NCI-H2029 treated with DMSO at 0.1 percent for 48 hours (cell line): Measurements from ENCODE around the gene CDH24.

Experiments used
- DNase-seq: peaks from one replicate; lab custom pipeline; 2025; lab: John Stamatoyannopoulos, UW

Gene CDH24

DNA sequence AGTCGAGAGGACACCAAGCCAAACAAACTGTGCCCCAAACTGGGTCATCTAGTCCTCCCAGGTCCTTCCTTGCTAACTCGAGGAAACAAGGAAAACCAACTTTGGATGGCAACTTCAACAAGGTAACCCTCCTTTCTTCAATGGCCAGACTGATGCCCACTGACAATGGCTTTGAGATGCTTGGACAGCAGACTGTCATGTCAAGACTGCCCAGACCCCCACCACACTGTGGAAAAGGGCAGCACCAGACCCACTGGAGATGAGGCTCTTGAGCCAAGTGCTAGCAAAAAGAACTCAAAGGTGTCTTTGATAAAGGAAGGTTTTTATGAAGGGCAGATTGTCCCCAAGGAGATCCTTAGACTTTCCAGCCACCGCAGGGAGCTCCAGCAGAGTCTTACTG is 9.0 kb upstream of the CDH24 start:
- DNase-seq, result no peak

DNA sequence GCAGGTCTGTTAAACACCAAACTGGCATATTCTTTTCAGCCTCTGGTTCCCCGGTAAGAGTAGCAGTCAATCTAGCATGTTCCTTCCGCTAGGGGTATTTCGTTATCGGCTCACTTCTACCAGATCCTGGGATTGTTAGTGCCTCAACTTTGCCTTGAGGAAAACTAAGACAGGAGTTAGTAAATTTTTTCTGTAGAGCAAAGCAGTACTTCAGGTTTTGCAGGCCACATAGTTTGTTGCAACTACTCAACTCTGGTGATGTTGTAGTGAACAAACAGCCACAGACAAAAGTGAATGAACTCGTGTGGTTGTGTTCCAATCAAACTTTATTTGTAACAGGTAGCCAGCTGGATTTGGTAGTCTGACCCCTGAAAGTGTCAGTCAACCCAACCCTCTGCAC is 6.3 kb upstream of the CDH24 start:
- no peak for DNase-seq

DNA sequence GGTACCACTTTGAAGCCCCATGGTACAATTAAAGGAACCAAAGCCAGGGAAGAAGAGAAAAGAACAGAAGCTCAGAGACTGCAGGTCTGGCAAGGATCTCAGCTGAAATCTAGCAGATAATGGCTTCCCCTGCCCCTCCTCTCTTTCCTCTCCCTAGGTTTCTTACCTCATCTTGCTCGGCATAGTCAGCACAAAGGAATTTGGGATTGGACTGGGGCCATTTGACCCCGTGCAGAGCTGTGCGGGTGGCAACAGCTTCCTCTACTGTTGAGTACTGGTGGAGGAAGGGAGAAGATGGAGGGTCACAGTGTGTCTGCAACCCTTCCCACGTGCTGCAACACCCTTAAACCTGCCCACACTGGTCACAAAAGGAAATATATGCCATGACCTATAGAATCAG is 4.7 kb upstream of the CDH24 start:
- no peak for DNase-seq

DNA sequence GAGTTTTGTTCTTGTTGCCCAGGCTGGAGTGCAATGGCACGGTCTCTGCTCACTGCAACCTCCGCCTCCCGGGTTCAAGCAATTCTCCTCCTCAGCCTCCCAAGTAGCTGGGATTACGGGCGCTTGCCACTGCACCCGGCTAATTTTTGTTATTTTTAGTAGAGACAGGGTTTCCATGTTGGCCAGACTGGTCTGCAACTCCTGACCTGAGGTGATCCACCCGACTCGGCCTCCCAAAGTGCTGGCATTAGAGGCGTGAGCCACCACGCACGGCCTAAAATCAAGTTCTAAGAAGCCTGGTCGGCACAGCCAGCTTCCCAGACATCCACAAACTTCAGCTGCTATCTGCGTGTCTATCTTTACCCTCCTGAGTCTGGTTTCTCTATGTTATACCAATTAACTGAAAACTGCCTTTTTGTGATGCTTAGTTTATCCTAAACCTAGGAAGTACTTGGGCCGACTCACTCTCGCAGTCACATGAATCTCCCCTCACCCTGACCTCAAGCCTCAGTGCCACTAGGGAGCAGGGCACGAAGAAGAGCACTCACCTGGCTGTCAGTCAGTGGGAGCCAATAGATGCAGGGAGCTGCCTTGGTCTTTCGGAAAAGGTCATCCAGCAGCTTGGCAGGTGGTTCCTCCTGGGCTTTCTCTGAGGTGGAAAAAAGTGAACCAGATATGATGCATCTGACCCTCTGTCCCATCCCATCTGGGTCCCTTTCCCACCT is 3.4 kb upstream of the CDH24 start:
- no peak for DNase-seq

DNA sequence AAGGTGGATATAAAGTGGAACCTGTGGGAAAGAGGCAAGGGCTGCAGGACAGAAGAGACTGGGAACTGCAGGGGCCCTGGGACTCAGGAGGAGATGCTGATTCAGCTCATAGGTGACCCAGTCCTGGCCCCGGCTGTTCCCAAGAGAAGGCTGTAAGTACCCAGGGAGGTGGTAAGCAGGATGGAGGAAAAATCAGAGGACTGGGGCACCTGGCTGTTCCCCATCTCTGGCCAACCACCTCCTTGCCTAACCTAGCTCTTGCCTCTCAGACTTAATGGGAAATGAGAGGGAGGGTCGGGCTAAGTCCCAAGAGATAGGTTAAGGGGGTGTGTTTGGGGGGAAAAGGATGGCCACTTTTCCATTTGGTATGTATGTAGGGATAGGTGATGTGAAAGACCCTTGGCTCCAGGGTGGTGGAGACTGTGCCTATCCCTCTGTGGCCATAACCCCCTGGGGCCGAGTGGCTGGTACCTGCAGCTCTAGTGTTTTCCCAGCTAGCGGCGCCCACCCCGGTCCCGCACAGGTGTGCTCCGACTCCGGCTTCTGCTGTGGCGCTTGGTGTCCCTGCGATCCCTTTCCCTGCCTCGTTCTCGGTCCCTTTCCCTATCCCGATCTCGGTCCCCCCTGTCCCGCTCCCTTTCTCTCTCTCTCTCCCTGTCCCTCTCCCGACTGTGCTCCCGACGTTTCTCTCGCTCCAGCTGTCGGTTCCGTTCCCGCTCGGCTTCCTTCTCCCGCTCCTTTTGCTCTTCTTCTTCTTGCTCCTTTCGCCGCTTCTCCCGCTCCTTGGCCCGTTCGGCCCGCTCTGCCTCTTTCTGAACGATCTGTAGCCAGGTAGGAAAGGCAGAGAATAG is 1.6 kb upstream of the CDH24 start:
- DNase-seq, result no peak

DNA sequence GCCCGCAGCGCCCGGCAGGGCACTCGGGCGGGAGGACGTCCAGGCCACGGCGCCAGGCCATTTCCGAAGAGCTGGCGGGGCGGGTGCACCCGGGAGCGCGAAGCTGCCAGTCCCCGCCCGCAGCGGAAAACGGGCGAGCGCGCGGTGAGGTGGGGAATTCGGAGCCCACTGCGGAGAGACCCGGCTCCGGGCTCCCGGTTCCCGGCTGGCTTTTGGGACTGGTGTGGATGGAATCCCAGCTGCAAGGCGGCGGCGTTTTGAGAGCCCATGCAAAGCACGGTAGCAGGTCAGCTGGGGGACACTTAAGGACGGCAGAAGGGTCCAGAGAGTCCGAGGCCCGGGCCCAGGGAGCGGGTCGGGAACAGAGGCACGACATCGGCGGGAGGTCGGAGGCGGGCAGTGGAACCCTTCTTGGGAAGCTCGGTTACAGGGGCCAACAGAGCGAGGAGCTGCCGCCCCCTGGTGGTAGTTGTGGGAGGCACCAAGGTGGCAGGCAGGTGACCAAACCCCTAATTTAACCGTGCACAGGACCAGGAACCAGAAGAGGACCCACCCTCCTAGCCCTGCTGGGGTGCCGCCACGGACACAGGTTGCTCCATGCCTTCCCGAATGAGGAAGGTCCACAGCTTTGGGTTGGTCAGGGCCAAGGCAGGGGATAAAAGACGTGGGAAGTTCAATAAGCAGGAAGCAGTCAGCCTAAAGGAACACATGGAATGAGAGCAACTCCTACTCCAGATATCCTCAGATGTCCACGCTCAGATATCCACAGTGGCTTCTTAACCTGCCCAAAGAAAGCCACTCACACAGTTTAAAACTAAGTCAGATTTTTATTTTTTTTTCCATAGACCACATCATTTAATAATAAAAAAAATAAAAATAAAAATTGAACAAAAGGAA is 685 bp upstream of the CDH24 start:
- DNase-seq, result no peak

GRCh38 chr14:23056145-23056955 is 970 bp downstream of the CDH24 start:
- DNase-seq, result no peak

DNA sequence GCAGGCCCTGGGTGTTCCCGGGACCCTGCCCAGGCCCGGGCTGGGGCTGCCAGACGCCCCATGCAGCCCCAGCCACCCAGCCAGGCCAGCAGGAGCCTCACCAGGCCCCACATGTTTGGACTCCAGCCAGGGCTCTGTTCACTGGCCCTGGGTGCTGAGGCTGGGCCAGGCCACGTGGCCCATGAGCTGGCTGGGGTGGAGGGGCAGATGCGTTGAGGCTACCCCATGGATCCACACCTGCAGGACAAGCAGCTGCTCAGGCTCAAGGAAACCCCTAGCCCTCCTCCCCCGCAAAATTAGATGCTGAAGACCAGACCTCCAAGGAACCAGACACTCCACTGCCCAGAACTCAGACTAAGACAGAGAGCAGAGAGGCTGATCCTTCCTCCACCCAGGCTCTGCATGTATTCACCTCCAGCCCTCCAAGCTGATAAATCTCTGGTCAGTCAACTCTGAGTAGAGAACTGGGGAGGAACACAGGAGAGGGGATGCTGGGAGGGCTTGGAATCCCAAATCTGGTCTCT is 1.6 kb downstream of the CDH24 start:
- DNase-seq, result no peak

DNA sequence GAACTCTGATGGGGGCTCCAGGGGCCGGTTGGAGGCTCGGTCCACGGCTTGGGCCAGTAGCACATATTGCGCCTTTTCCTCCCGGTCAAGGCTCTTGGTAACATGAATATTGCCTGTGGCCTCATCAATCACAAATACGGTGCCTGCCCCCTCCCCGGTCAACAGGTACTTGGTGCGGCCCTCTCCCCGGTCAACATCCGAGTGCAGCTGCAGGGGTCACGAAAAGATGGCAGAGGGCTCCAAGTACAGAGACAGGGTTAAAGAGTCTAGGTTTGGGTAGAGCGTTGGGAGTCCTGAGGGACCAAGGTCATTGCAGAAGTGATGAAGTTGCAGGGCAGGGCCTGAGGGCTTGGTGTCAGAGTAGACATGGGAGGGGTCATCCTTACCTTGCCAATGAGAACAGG is 2.2 kb downstream of the CDH24 start:
- DNase-seq, result no peak

DNA sequence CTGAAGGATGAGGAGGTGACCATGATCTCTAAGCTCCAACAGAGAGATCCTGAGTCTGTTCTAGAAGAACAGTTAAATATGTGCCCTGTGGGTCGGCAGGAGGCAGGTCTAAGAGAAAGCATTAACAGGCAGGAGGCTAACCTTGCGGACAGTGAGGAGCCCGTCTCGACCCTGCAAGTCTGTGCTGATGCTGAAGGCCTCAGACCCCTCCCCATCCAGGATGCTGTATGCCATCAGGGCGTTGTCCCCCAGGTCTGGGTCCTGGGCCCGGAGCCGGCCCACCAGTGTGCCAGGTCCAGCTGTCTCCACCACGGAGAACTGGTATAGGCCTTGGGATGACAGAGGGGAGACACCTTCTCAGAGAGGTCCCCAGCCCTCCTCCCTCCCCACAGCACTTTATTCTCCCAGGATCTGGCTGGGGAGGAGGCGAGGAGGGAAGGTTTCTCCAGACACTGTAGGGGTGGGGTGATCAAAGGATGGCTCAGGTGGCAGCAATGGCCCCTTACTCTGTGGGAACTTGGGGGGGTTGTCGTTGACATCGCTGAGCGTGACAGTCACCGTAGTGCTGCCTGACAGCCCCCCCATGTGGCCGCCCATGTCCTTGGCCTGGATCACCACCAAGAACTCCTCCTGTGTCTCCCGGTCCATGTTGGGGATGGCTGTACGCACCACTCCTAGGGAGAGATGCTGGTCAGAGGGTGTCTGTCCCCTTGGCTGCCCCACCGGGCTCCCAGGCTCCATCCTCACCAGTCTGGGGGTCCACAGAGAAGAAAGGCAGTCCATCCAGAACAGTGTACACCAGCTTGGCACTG is 3.1 kb downstream of the CDH24 start:
- no peak for DNase-seq

- DNase-seq, result no peak
Measured at GRCh38 chr14:23053426-23053825, 3.9 kb downstream of the CDH24 start.

DNA sequence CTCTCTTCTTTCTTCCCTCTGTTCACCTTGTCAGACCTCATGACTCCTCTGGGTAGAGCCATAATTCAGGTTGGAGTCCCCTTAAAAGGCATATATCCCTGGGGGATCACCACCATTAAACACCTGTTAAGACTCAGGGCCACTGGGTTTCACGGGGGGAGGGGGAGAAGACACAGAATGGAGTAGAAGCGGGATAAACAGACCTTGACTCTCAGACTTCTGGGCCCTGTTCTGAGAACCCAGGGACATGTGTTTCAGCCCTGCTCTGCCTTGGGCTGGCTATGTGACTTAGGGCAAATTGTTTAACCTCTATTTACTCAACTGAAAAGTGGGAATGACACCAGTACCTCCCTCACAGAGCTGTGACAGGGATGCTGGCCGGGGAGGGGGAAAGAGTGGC is 4.6 kb downstream of the CDH24 start:
- DNase-seq, result no peak

DNA sequence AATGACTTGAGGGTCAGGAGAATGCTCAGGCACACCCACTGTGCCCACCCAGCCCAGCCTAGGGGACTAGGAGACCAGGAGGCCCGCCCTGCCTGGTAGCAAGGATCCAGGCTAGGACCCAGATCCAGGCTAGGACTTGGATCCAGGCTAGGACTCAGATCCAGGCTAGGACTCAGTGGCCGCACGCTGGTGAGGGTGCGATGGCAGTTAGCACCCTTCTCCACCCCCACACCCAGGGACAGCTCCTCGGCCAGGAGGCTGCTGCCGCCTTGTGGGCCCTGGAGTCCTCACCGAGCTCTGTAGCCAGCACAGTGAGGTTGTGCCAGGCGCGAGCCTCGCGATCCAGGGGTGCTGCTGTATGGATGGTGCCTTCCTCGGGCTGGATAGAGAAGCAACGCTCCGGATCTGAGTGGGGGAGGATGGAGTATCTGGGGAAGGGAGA is 5.1 kb downstream of the CDH24 start:
- no peak for DNase-seq

DNA sequence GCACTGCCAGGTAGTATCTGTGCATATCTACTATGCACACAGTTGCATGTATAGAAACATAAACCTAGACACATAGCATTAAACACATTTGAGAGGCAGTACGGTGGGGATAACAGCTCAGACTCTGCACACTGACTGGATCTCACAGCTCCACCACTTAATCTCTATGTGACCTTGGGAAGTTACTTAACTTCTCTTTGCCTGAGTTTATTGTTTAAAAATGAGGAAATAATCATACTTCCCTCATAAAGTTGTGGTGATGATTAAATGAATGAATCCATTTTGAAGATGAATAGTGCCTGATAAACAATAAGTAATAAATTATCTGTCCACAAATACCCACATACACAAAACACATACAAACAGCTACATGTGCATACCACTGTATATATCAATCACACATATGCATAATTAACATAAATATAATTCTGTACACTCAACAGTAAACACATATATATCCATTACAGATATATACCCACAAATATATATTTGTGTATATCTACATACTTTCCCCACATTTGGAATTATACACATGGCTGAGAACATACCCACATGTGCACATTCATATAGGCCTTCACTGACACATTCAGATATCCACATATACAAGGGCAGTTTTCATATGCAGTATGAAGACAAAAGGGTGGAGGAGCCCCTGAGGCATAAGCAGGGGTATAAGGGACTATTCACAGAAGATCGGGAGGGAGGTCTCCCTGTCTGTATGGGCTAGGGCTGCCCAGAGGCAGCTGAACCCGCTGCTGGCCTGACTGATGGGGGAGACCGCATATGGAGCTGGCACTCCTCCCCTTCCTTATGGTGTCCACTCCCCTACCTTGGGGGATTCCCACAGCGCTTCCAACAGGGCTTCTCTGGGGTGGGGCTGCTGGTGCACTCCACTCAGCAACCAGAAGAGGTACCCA is 5.9 kb downstream of the CDH24 start:
- no peak for DNase-seq

GRCh38 chr14:23049011-23049410 is 8.3 kb downstream of the CDH24 start:
- no peak for DNase-seq

DNA sequence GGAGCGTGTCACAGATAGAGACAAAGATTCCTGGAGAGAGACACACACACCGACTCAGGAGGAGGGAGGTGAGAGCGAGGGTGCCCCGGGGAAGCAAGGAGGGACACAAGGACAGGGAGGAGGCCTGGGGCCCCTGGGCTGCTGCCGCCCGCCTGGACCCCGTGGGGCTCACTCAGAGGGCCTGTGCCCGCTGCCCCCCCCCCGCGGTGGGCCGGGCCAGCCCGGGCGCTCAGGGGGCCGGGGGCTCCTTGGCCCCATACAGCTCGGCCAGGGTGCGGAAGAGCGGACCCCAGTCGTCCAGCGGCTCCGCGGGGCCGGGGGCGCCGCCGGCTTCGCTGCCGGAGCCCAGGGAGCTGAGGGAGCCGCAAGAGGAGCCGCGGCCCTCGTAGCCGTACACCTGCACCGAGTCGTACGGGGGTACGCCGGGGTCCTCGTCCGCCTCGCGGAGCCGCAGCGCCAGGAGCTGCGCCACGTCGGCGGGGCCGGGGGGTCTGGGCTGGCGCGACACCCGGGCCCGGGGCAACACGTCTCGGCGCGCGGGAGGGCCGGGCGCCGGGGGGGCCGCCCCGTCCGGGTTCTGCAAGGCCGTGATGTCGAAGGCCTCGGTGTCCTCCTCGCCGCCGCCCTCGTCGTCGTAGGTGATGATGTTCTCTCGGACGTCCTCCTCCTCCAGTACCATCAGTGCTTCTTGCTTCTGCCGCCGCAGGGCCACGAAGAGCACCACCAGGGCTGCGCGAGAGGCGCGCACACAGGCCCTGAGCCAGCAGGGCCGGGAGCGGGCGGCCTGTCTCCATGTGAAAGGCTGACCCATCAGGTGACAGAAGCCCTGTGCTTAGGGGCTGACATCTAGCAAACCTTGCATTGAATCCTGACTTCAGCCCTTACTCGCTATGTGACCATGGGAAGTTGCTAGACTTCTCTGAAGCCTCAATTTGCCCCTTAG is 9.3 kb downstream of the CDH24 start:
- no peak for DNase-seq

DNA sequence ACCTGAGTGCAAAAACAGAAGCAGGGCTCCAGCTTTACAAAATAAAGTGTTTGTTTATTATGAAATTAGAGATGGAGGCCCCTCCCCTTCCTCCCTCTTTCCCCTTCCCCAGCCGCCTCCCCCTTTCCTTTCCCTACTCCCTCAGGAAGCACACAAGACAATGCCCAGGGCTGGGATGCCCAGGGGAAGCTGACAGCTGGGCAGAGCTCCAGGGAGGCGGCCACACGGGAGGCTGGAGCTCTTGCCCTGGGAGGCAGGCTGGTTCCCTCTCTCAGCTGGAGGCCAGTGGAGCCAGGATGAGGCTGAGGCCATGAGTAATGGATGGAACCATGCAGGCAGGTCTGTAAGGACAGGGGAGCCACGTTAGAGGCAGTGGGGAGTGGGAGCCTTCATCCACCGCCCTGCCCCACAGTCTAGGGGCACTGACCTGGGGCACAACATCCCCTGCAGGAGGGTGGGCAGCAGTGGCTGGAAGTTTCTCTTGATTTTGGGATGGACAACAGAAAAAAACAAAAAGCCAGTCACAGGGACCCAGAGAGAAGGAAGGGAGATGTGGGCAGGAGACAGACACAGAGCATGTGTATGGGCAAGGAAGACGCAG is 10.2 kb downstream of the CDH24 start:
- DNase-seq, result no peak
